ENCODE data around the gene AMBN.

DNA sequence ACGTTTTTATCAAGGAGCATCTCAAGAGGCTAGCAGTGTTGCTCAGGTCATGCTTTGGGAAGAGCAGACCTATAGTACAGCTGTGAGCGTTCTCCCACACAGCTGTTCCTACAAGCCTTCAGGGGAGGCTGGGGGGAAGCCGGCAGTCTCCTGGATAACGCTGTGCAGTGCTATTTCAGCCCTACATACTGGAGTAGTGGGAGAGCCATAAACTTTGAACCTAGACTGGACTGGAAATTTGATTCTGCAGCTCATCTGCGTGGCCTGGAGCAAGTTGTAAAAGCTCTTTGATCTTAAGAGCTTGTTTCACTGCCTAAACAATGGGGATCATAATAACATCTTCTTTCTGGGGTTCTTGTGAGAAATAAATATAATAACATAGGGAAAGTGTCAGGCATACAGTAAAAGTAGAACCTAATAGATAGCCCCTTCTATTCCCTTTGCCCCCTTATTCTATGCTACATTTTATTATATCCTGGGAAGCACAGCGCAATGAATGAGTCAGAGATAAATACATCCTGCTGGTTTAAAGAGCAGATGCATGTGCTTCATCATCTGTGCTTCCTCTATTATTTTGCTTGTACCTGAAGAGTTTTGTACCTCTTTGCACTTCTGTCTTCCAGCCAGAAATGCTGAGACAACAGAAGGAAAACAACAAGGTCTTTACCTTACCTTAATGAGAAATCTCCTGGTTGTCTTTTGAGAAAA lies 14.7 kb upstream of the AMBN start:
- TF ChIP-seq HNRNPK (IDR thresholded peaks at IDR 0.05; ENCODE audit: low read depth, low read length, poor library complexity, severe bottlenecking): no peak
- TF ChIP-seq, protein P1, sequence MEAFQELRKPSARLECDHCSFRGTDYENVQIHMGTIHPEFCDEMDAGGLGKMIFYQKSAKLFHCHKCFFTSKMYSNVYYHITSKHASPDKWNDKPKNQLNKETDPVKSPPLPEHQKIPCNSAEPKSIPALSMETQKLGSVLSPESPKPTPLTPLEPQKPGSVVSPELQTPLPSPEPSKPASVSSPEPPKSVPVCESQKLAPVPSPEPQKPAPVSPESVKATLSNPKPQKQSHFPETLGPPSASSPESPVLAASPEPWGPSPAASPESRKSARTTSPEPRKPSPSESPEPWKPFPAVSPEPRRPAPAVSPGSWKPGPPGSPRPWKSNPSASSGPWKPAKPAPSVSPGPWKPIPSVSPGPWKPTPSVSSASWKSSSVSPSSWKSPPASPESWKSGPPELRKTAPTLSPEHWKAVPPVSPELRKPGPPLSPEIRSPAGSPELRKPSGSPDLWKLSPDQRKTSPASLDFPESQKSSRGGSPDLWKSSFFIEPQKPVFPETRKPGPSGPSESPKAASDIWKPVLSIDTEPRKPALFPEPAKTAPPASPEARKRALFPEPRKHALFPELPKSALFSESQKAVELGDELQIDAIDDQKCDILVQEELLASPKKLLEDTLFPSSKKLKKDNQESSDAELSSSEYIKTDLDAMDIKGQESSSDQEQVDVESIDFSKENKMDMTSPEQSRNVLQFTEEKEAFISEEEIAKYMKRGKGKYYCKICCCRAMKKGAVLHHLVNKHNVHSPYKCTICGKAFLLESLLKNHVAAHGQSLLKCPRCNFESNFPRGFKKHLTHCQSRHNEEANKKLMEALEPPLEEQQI (IDR thresholded peaks at IDR 0.05): no peak
- no peak for TF ChIP-seq RBM34 (IDR thresholded peaks at IDR 0.05; ENCODE audit: borderline replicate concordance, insufficient read depth, low read length)
- TF ChIP-seq KLF1 (tag; IDR thresholded peaks at IDR 0.05): no peak
- no peak for TF ChIP-seq ARID2 (IDR thresholded peaks at IDR 0.05)
- TF ChIP-seq, protein P2, sequence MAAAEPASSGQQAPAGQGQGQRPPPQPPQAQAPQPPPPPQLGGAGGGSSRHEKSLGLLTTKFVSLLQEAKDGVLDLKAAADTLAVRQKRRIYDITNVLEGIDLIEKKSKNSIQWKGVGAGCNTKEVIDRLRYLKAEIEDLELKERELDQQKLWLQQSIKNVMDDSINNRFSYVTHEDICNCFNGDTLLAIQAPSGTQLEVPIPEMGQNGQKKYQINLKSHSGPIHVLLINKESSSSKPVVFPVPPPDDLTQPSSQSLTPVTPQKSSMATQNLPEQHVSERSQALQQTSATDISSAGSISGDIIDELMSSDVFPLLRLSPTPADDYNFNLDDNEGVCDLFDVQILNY (CRISPR knock-in tag; IDR thresholded peaks at IDR 0.05): no peak
- TF ChIP-seq CCAR2 (IDR thresholded peaks at IDR 0.05; ENCODE audit: low read depth, low read length): no peak
- TF ChIP-seq, protein P3, sequence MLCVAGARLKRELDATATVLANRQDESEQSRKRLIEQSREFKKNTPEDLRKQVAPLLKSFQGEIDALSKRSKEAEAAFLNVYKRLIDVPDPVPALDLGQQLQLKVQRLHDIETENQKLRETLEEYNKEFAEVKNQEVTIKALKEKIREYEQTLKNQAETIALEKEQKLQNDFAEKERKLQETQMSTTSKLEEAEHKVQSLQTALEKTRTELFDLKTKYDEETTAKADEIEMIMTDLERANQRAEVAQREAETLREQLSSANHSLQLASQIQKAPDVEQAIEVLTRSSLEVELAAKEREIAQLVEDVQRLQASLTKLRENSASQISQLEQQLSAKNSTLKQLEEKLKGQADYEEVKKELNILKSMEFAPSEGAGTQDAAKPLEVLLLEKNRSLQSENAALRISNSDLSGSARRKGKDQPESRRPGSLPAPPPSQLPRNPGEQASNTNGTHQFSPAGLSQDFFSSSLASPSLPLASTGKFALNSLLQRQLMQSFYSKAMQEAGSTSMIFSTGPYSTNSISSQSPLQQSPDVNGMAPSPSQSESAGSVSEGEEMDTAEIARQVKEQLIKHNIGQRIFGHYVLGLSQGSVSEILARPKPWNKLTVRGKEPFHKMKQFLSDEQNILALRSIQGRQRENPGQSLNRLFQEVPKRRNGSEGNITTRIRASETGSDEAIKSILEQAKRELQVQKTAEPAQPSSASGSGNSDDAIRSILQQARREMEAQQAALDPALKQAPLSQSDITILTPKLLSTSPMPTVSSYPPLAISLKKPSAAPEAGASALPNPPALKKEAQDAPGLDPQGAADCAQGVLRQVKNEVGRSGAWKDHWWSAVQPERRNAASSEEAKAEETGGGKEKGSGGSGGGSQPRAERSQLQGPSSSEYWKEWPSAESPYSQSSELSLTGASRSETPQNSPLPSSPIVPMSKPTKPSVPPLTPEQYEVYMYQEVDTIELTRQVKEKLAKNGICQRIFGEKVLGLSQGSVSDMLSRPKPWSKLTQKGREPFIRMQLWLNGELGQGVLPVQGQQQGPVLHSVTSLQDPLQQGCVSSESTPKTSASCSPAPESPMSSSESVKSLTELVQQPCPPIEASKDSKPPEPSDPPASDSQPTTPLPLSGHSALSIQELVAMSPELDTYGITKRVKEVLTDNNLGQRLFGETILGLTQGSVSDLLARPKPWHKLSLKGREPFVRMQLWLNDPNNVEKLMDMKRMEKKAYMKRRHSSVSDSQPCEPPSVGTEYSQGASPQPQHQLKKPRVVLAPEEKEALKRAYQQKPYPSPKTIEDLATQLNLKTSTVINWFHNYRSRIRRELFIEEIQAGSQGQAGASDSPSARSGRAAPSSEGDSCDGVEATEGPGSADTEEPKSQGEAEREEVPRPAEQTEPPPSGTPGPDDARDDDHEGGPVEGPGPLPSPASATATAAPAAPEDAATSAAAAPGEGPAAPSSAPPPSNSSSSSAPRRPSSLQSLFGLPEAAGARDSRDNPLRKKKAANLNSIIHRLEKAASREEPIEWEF (CRISPR knock-in tag; IDR thresholded peaks at IDR 0.05): no peak
- TF ChIP-seq TBP (optimal IDR thresholded peaks at IDR 0.05; ENCODE audit: low read depth, low read length): no peak
- TF ChIP-seq SP2 (IDR thresholded peaks at IDR 0.05; ENCODE audit: extremely low read depth, low read depth, low read length, poor library complexity, severe bottlenecking): no peak
- no peak for TF ChIP-seq POLR2AphosphoS2 (IDR thresholded peaks at IDR 0.05; ENCODE audit: low read length)
- no peak for TF ChIP-seq POLR2AphosphoS5 (IDR thresholded peaks at IDR 0.05; ENCODE audit: control insufficient read depth, insufficient read depth, low read depth, low read length)
- no peak for TF ChIP-seq ZBTB8A (IDR thresholded peaks at IDR 0.05; ENCODE audit: partially characterized antibody)

Measured in K562 (cell line).